Measurements from ENCODE around the gene SRD5A1. TPM values are rescaled to one million over a fixed set of nuclear protein-coding genes. Genes with fewer than 3 reads are reported as not detected.

SRD5A1 gene
- total RNA-seq, 1 donor from 2014 or later = 14.0 TPM

GRCh38 chr5:6704361-6704851 is 71.2 kb downstream of the SRD5A1 start:
- Mint-ChIP-seq H3K27me3 (ENCODE audit: insufficient read depth) (peaks cover 6% of the 10 kb centered on the region), H3K9me3 (no peaks in the 10 kb centered on the region), H3K27ac (no peak overlapping the region), H3K4me3 (no peak overlapping the region), H3K36me3 (ENCODE audit: low read depth) (no peaks in the 10 kb centered on the region), H3K4me1 (ENCODE audit: low read depth) (peaks cover 8% of the 10 kb centered on the region)
- intact Hi-C loops (cut with micrococcal nuclease) = no loop called here
- no peak for DNase-seq (ENCODE audit: low spot score)

DNA sequence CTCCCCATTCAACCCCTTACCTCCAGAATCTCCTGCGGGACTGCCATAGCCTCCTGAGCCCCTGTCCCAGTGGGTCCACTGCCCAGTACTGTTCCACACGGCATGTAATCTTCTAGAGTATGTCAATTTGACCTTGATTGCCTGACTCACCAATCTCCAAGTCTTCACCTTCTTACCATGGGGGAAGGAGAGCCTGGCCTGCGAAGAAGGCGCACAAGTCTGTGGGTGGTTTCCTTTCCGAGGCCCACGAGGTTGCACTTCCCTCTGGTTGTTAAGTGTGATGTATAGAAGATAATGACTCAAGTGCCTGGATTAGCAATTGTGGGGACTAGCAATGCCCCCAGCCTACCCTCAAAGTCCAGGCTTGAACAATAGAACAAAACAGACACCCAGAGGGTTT is 71.8 kb downstream of the SRD5A1 start:
- no peak overlapping the region for H3K27ac Mint-ChIP-seq
- H3K27me3 Mint-ChIP-seq (ENCODE audit: insufficient read depth) = peaks cover 5% of the 10 kb centered on the region
- no peaks in the 10 kb centered on the region for H3K9me3 Mint-ChIP-seq
- no peaks in the 10 kb centered on the region for H3K36me3 Mint-ChIP-seq (ENCODE audit: low read depth)
- no peak overlapping the region for H3K4me3 Mint-ChIP-seq
- DNase-seq (ENCODE audit: low spot score) = no peak
- intact Hi-C loops (cut with micrococcal nuclease) = no loop called here
- H3K4me1 Mint-ChIP-seq (ENCODE audit: low read depth) = peaks cover 8% of the 10 kb centered on the region

- Mint-ChIP-seq H3K36me3 (ENCODE audit: low read depth) (no peaks in the 10 kb centered on the region), H3K4me3 (no peak overlapping the region), H3K4me1 (ENCODE audit: low read depth) (peaks cover 8% of the 10 kb centered on the region), H3K9me3 (no peaks in the 10 kb centered on the region), H3K27ac (no peak overlapping the region), H3K27me3 (ENCODE audit: insufficient read depth) (no peaks in the 10 kb centered on the region)
- DNase-seq (ENCODE audit: low spot score) = no peak
- intact Hi-C loops (cut with micrococcal nuclease) = no loop called here
Observed at GRCh38 chr5:6705959-6706358, 72.7 kb downstream of the SRD5A1 start.

GRCh38 chr5:6707852-6708251 is 74.6 kb downstream of the SRD5A1 start:
- no peak overlapping the region for H3K27ac Mint-ChIP-seq
- intact Hi-C loops (cut with micrococcal nuclease) = no loop called here
- H3K9me3 Mint-ChIP-seq = no peaks in the 10 kb centered on the region
- no peak overlapping the region for H3K4me3 Mint-ChIP-seq
- no peak for DNase-seq (ENCODE audit: low spot score)
- H3K4me1 Mint-ChIP-seq (ENCODE audit: low read depth) = peaks cover 18% of the 10 kb centered on the region
- H3K36me3 Mint-ChIP-seq (ENCODE audit: low read depth) = no peaks in the 10 kb centered on the region
- no peaks in the 10 kb centered on the region for H3K27me3 Mint-ChIP-seq (ENCODE audit: insufficient read depth)

DNA sequence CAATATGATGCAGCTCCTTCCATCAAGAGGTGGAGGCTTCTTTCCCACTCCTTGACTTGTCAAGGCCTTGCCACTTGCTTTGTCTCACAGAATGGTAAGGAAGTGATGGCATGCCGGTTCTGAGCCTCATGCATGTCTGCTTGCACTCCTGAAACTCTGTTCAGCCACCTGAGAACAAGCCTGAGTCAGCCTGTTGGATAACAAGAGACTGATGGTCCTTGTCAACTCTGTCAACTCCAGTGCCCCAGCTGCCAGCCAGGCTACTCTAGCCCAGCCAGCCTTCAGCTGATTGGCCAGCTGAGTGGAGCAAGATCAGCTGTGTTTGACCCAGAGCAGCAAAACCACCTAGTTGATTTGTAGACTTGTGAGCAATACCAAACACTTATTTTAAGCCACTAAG is 75.6 kb downstream of the SRD5A1 start:
- H3K4me3 Mint-ChIP-seq = no peak overlapping the region
- no peaks in the 10 kb centered on the region for H3K27me3 Mint-ChIP-seq (ENCODE audit: insufficient read depth)
- intact Hi-C loops (cut with micrococcal nuclease) = no loop called here
- no peaks in the 10 kb centered on the region for H3K9me3 Mint-ChIP-seq
- no peaks in the 10 kb centered on the region for H3K36me3 Mint-ChIP-seq (ENCODE audit: low read depth)
- peaks cover 18% of the 10 kb centered on the region for H3K4me1 Mint-ChIP-seq (ENCODE audit: low read depth)
- H3K27ac Mint-ChIP-seq = no peak overlapping the region
- DNase-seq (ENCODE audit: low spot score) = no peak

- intact Hi-C loops (cut with micrococcal nuclease) = loop anchor here (5.0 to 10.0 kb wide), 3 partner anchors 215 to 1185 kb away; partner anchors contain the start of genes FASTKD3 and MTRR
- no peaks in the 10 kb centered on the region for H3K27me3 Mint-ChIP-seq (ENCODE audit: insufficient read depth)
- H3K4me1 Mint-ChIP-seq (ENCODE audit: low read depth) = peaks cover 19% of the 10 kb centered on the region
- DNase-seq (ENCODE audit: low spot score) = no peak
- no peaks in the 10 kb centered on the region for H3K9me3 Mint-ChIP-seq
- no peaks in the 10 kb centered on the region for H3K36me3 Mint-ChIP-seq (ENCODE audit: low read depth)
- no peak overlapping the region for H3K27ac Mint-ChIP-seq
- H3K4me3 Mint-ChIP-seq = no peak overlapping the region
Observed at GRCh38 chr5:6710070-6710469, 76.8 kb downstream of the SRD5A1 start.

DNA sequence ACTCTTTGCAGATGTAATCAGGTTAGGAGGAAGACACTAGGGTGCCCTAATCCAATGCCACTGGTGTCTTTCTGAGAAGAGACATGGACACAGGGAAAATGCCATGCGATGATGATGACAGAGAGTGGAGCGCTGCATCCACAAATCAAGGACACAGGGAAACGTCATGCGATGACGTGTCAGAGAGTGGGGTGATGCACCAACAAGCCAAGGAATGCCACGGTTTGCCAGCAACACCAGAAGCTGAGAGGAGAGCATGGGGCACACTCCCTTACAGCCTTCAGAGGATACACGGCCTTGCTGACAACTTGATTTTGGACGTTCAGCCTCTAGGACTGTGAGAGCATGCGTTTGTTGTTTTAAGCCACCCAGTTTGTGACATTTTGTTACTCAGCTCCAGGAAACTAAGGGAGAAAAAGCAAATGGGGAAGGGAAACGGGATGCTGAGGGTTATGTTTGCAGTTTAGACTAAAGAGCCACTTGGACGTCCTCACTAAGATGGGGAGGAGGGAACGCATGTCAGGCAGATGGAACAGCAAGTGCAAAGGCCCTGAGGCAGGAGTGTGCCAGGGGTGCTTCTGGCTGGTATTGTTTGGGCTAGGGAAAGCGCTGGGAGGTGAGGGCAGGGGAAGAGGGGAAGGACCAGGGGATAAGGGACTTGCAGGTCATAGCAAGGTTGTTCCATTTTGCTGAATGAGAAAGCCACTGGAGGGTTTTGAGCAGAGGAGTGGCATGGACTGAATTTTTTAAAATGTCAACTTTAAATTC is 77.5 kb downstream of the SRD5A1 start:
- H3K9me3 Mint-ChIP-seq = no peaks in the 10 kb centered on the region
- no peaks in the 10 kb centered on the region for H3K27me3 Mint-ChIP-seq (ENCODE audit: insufficient read depth)
- intact Hi-C loops (cut with micrococcal nuclease) = loop anchor here (5.0 to 10.0 kb wide), 3 partner anchors 216 to 1186 kb away; partner anchors contain the start of genes FASTKD3 and MTRR
- peaks cover 21% of the 10 kb centered on the region for H3K4me1 Mint-ChIP-seq (ENCODE audit: low read depth)
- DNase-seq (ENCODE audit: low spot score) = no peak
- H3K27ac Mint-ChIP-seq = no peak overlapping the region
- peak overlapping the region; percentile 12 for H3K4me3 Mint-ChIP-seq
- H3K36me3 Mint-ChIP-seq (ENCODE audit: low read depth) = no peaks in the 10 kb centered on the region

GRCh38 chr5:6711409-6712141 is 78.3 kb downstream of the SRD5A1 start:
- Mint-ChIP-seq H3K4me1 (ENCODE audit: low read depth) (peaks cover 30% of the 10 kb centered on the region), H3K4me3 (peak overlapping the region; percentile 88), H3K9me3 (no peaks in the 10 kb centered on the region), H3K27ac (peak overlapping the region; percentile 95), H3K36me3 (ENCODE audit: low read depth) (peaks cover 3% of the 10 kb centered on the region), H3K27me3 (ENCODE audit: insufficient read depth) (no peaks in the 10 kb centered on the region)
- no peak for DNase-seq (ENCODE audit: low spot score)
- intact Hi-C loops (cut with micrococcal nuclease) = loop anchor here (5.0 to 10.0 kb wide), 3 partner anchors 217 to 1187 kb away; partner anchors contain the start of genes FASTKD3 and MTRR

DNA sequence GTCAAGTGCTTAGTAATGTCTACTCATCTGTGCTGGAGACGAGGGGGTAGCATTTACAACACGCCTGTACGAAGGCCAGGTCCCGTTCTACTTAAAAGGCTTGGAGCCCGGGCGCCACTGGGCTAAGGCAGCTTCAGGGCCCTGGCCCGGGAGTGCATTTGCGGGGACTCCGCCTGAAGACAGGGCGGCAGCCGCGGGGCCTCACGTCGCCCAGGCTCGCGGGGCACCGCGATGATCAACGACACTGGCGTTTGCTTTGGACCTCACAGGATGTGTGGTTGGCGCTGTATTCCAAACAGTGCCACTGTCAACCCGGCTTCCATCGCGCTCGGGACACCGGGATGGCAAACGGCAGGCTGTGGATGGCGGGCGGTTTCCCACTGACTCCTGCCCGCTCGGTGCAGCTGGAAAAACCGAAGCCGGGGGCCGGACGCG is 78.9 kb downstream of the SRD5A1 start:
- peaks cover 5% of the 10 kb centered on the region for H3K36me3 Mint-ChIP-seq (ENCODE audit: low read depth)

GRCh38 chr5:6712577-6713273 is 79.5 kb downstream of the SRD5A1 start:
- peak; percentile 97 for DNase-seq (ENCODE audit: low spot score)
- H3K4me3 Mint-ChIP-seq = peak overlapping the region; percentile 88
- H3K36me3 Mint-ChIP-seq (ENCODE audit: low read depth) = peaks cover 5% of the 10 kb centered on the region
- peaks cover 41% of the 10 kb centered on the region for H3K4me1 Mint-ChIP-seq (ENCODE audit: low read depth)
- no peaks in the 10 kb centered on the region for H3K9me3 Mint-ChIP-seq
- H3K27ac Mint-ChIP-seq = peak overlapping the region; percentile 95
- no peaks in the 10 kb centered on the region for H3K27me3 Mint-ChIP-seq (ENCODE audit: insufficient read depth)
- intact Hi-C loops (cut with micrococcal nuclease) = loop anchor here (1.0 to 10.0 kb wide), 9 partner anchors 25 to 1290 kb away; partner anchors contain the start of genes FASTKD3, ICE1, MED10 and MTRR

More for the DNA sequence above, 78.9 kb downstream of the SRD5A1 start:
- Mint-ChIP-seq H3K4me1 (ENCODE audit: low read depth) (peaks cover 35% of the 10 kb centered on the region), H3K27me3 (ENCODE audit: insufficient read depth) (no peaks in the 10 kb centered on the region), H3K4me3 (peak overlapping the region; percentile 88), H3K27ac (peak overlapping the region; percentile 95), H3K9me3 (no peaks in the 10 kb centered on the region)
- intact Hi-C loops (cut with micrococcal nuclease) = loop anchor here (5.0 to 10.0 kb wide), 3 partner anchors 217 to 1187 kb away; partner anchors contain the start of genes FASTKD3 and MTRR
- DNase-seq (ENCODE audit: low spot score) = peak; percentile 39

DNA sequence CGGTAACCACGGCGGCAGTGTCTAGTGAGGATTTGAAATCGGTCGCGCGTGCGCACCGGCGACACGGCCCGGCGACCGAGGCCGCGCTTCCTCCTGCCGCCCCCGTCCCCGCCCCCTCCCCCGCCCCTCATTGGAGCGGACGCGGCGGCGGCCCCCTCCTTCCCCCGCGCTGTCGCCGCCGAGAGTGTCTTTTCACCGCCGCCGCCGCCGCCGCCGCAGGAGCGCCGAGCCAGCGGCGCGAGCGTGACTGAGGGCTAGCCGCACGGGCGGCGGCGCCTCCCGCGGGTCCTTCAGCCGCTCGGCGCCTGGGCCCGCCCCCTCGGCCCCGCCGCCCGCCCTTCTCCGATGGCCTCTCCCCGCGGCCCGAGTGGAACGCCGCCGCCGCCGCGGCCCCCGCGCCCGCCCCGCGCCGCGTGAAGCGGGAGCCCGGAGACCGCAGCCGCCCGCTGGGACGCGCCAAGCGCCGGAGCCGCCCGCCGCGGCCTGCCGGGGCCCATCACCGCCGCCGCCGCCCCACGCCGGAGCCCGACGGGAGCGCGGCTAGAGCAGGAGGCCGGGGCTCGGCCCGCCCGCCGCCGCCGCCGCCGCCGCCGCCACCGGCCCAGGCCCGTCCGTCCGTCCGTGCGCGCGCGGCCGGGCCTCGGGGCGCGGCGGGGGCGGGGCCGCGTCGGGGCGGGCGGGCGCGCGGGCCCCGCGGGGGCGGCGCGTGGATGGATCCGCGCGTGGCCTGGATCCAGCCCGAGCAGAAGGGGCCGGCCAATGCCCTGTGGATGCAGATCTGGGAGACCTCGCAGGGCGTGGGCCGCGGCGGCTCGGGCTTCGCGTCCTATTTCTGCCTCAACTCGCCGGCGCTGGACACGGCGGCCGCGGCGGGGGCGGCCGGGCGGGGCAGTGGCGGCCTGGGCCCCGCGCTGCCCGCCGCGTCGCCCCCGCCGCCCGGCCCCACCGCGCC is 80.3 kb downstream of the SRD5A1 start, which contains the start of gene TENT4A:
TENT4A (plus strand) TSS at position 159 of the 952 bp plus-strand sequence; CDS start at position 711, 552 bp downstream.
- H3K27me3 Mint-ChIP-seq (ENCODE audit: insufficient read depth) = no peaks in the 10 kb centered on the region
- peak within 1 kb of the TSS; percentile 88 for H3K4me3 Mint-ChIP-seq
- no peaks in the 10 kb centered on the region for H3K9me3 Mint-ChIP-seq
- DNase-seq (ENCODE audit: low spot score) = no peak
- intact Hi-C loops (cut with micrococcal nuclease) = loop anchor here (1.0 to 10.0 kb wide), 9 partner anchors 24 to 1291 kb away; partner anchors contain the start of genes FASTKD3, ICE1, MED10 and MTRR
- H3K36me3 Mint-ChIP-seq (ENCODE audit: low read depth) = peaks cover 11% of the 10 kb centered on the region
- peak within 1 kb of the TSS; percentile 95 for H3K27ac Mint-ChIP-seq
- peaks cover 49% of the 10 kb centered on the region for H3K4me1 Mint-ChIP-seq (ENCODE audit: low read depth)
